Suppressor macrophage treated with lipopolysaccharide for 4 hours (primary cell): ENCODE measurements around the gene CMKLR1.

ENCODE experiments used
- DNase-seq: peaks from one replicate; pipeline ENCODE4 v3.0.0-alpha.2; 2020

Gene CMKLR1

GRCh38 chr12:108333898-108334699 lies 5.0 kb downstream of the CMKLR1 start:
- peak; percentile 97 for DNase-seq

- peak; percentile 99 for DNase-seq
These were observed 6.2 kb downstream of the CMKLR1 start for GRCh38 chr12:108332791-108333382.

DNA sequence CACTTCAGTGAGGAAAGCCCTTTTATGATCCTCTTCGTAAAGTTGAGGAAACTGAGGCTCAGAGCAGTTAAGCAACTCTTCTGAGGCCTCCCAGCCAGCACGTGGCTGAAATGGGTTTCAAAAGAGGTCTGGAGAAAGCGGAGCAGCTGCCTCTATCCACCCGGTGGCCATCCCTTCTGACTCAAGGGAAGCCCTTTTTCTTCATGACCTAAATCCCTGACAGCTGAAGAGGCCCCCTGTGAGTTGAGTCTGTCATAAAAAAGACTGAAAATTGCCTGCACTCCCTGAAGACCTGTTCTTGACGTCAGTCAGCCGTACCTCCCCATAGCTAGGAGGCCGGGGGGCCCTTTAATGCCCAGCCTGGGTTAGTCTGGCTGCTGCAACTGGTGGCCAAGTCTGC lies 10.7 kb downstream of the CMKLR1 start:
- DNase-seq: no peak

DNA sequence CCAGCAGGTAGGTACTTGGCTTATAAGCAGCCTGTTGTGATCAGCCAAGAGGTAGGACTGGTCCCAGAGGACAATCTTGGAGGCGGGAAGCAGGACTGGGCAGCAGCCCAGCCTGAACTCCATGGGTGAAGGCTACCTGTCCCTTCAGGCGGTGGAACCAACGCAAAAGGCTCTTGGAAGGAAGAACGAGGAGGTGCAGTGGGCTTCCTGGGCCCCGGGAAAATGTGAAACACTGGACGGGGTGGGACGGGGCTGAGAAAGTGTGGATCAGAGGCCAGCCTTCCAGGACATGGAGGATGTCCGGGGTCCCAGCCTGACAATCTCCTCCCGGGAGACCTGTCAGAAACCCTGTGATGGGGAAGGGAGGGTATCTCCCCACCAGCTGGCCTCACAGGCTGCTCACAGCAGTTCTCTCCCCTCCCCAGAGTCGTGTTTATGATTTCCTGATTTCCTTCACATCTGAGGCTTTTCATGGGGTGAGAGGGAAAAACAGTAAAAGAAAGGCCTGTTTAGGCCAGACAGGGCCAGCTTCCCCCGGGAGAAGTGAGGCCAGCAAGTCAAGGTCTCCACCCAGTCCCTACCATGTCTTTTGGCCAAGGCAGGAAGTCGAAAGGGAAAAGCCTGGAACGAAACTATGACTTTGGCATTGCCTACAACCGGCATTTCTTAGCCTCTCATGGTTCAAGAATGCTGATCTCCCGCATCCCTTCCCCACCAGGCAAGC lies 11.3 kb downstream of the CMKLR1 start:
- no peak for DNase-seq

- no peak for DNase-seq
These were observed 12.8 kb downstream of the CMKLR1 start for GRCh38 chr12:108326254-108326750.

DNA sequence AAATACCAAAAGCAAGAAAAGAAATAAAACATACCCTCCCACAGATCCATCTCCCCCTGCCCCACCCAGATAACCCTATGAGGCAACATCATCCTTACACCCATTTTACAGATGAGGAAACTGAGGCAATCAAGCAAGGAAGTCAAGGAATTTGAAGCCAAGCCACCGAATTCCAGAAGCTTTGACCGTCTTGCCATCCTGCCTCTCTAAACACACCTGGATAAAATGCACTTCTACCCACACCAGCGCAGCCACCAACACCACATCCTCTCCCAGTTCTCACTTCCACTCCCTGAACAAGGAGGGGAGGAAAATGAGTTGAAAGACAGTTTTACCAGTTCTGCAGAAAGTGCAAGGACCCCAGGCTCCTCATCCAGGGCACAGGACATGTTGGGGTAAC lies 13.6 kb downstream of the CMKLR1 start:
- DNase-seq: no peak

- DNase-seq: no peak
These were observed 14.1 kb downstream of the CMKLR1 start for GRCh38 chr12:108325018-108325358.

DNA sequence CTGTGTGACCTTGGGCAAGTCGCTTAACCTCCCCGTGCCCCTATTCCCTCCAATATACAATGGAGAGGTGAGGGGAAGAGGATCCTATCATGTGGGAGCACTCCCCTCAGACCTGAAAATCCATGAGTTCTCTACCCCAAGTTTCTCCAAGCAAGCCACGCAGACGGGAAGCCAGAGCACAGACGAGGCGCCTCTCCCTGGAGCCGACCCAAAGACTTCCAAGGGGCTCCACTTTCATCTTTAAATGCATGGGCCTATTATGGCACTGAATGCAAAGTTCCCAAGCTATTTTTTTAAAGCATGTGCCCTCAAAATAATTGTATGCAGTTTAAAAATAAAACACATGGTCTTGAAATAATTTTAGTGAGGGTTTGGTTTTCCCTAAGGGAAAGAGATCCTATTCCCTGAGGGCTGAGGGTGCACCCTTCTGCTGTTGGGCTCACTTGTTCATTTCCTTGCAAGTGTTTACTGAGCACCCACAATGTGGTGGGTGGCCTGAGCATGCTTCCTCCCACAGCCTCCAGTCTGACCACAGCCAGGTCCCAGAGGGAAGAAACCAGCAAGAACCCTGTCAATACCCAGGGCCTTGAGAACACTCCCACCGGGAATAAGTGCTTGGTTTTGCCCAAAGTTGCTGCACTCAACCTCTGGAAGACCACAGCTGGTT lies 14.6 kb downstream of the CMKLR1 start:
- no peak for DNase-seq

GRCh38 chr12:108323581-108323980 lies 15.5 kb downstream of the CMKLR1 start:
- no peak for DNase-seq

GRCh38 chr12:108322998-108323397 lies 16.1 kb downstream of the CMKLR1 start:
- DNase-seq: no peak

GRCh38 chr12:108321688-108322087 lies 17.4 kb downstream of the CMKLR1 start:
- DNase-seq: no peak

DNA sequence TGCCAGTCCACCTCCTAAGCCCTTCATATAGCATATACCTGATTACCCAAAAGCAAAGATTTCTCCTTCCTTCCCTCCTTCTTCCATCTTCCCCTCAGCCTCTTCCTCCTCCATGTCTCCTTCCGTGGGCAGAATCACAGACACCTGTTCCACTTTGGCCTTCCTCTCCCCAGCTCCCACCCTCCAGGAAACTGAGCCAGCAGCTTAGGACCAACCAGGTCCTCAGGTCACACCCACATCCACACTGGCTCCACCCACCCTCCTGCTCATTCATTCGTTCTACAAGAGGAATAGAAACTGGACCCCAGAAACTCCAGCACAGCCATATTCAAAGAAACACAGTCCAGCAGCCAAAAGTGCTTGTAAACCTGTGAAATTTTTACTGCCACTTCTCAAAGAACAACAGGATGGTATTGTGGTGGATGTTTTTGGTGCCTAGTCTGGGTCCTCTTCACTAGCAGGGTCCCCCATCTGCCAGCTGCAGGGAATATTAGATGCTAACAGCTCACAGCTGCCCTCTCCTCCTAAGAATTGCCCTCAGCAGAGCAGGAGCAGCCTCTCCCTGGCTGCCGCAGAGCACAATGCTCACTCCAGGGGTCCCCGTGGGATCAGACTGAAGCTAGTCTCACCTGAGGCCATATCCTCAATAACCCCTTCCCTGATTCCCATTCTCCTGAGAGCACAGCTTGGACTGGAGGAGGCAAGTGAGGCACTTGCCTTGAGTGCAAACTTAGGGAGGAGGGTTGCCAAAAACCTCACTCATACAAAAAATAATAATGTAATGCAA lies 18.4 kb downstream of the CMKLR1 start:
- DNase-seq: peak; percentile 58

DNA sequence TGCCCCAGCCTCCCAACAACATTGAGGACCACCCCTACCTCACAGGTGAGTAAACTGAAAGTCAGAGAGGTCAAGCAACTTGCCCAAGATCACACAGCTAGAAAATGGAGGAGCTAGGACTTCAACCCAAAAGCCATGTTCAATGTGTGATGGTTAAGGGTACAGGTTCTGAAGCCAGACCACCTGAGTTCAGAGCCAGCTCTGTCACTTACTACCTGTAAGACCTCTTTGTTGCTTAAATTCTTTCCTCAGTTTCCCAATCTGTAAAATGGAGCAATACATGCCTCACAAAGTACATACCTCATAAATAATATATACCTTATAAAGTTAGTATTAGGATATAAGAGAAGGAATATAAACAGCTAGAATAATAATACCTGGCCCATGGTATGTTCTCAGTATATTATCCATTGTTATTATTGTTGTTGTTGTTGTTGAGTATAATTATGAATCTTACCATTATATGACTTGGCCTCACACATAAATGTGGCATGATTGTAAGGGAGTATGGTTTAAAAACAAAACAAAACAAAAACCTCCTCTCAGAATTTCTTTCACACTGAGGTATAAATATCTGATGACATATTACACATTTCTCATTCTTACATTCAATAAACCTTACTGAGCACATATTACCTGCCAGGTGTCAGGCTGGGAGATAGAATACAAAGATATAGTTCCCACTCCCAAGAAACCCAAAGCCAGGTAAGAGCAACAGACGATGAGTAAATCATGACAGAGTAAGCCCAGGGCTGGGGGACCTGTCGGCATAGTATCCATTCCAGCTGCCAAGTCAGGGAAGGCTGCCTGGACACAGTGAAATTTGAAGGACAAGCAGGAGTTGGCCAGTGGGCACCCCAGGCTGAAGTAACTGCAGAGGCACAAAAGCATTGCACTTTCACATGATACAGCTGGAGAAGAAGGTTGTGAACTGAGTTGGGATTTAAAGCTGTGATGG lies 19.6 kb downstream of the CMKLR1 start:
- DNase-seq: no peak

GRCh38 chr12:108318472-108319275 lies 20.4 kb downstream of the CMKLR1 start:
- no peak for DNase-seq

DNA sequence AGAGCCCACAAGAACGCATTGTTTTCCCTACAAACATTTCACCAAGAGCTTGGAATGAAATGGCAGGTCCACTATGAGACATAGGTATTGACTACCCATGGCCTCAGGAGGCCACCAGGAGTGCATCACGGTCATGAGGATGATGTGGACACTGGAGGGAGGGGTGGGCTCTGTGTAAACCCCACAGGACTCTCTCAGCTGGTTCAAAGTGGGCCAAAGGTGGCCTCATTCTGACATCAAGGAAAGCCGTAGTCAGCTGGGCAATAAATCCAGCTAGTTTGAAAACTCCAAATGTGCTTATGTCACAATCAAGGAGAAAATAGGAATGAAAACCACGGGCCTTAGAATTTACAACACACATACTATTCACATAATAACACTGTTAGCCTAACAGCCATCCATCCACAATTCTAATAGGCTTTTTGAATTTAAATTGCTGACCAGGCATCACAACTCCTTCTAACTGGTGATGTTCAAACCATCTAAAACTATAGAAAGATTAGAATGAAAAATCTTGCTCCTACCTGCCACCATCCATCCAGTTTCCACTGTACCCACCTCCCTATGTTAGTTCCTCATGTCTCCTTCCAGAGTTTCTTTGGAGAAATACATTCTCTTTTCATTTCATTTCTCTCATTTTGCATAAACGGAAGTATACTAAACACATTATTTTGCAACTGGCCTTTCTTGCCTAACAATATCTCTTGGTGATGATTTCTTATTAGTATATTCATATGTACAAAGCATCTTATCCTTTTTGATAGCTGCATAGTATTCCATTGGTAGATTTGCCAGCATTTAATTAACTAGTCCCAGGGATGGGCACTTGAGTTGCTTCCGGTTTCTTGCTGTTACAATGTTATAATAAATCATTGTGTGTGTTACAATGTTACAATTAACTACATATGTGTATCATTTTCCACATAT lies 21.5 kb downstream of the CMKLR1 start:
- DNase-seq: peak; percentile 88

- DNase-seq: no peak
These were observed 22.7 kb downstream of the CMKLR1 start for GRCh38 chr12:108316176-108317086.

GRCh38 chr12:108315486-108316105 lies 23.5 kb downstream of the CMKLR1 start:
- peak; percentile 75 for DNase-seq
